DOHH2 (cell line): ENCODE results near the gene CFAP100.

Source experiments
- H3F3A ChIP-seq: fragments of 200-600 bp; sonication (generic), shearing (Covaris generic); 2 replicates; pipeline ENCODE4 v1.6.0; 2016; ENCODE audit warnings: antibody characterized with exemption, mild to moderate bottlenecking; ENCODE audit not compliant: control insufficient read depth, insufficient read depth
- H3K27ac ChIP-seq: fragments of 200-600 bp; sonication (generic); 2 replicates; pipeline ENCODE4 v1.5.1; 2014; ENCODE audit warnings: low read depth, mild to moderate bottlenecking, low read length, moderate library complexity
- H3K27me3 ChIP-seq: fragments of 200-600 bp; sonication (generic); 2 replicates; pipeline ENCODE4 v1.6.1; 2014; ENCODE audit warnings: mild to moderate bottlenecking, low read length, mixed read lengths; ENCODE audit not compliant: control insufficient read depth
- H3K36me3 ChIP-seq: fragments of 200-600 bp; sonication (generic); 2 replicates; pipeline ENCODE4 v1.6.1; 2014; ENCODE audit warnings: mild to moderate bottlenecking, low read length, moderate library complexity, mixed read lengths; ENCODE audit not compliant: control insufficient read depth
- H3K4me1 ChIP-seq: fragments of 200-600 bp; sonication (generic); 2 replicates; pipeline ENCODE4 v1.6.1; 2014; ENCODE audit warnings: mild to moderate bottlenecking, low read length, mixed read lengths; ENCODE audit not compliant: control insufficient read depth
- H3K4me2 ChIP-seq: fragments of 200-600 bp; sonication (generic); 2 replicates; pipeline ENCODE4 v1.6.0; 2014; ENCODE audit warnings: mild to moderate bottlenecking, low read length, moderate library complexity
- H3K4me3 ChIP-seq: fragments of 200-600 bp; sonication (generic); 2 replicates; pipeline ENCODE4 v1.5.1; 2014; ENCODE audit warnings: mild to moderate bottlenecking, low read length, mixed read lengths
- H3K79me2 ChIP-seq: fragments of 200-600 bp; sonication (generic); 2 replicates; pipeline ENCODE4 v1.6.1; 2014; ENCODE audit warnings: mild to moderate bottlenecking, low read length, mixed read lengths; ENCODE audit not compliant: control insufficient read depth
- H3K9me2 ChIP-seq: fragments of 200-600 bp; sonication (generic); replicated peaks from 2 replicates; pipeline ENCODE4 v1.6.1; 2014; ENCODE audit warnings: mild to moderate bottlenecking, low read length, mixed read lengths; ENCODE audit not compliant: control insufficient read depth
- H3K9me3 ChIP-seq: fragments of 200-600 bp; sonication (generic); 2 replicates; pipeline ENCODE4 v1.6.1; 2014; ENCODE audit warnings: antibody characterized with exemption, low read length, mixed read lengths; ENCODE audit not compliant: control insufficient read depth, insufficient read depth
- H4K20me1 ChIP-seq: fragments of 200-600 bp; sonication (generic); 2 replicates; pipeline ENCODE4 v1.6.0; 2014; ENCODE audit warnings: low read depth, mild to moderate bottlenecking, antibody characterized with exemption, low read length, moderate library complexity; ENCODE audit not compliant: control insufficient read depth, insufficient read depth
- CTCF ChIP-seq: fragments of 200-600 bp; sonication (generic); IDR thresholded peaks from one replicate; pipeline ENCODE4 v1.5.1; 2014; ENCODE audit warnings: antibody characterized with exemption, mild to moderate bottlenecking, low read depth, low read length; ENCODE audit not compliant: poor library complexity, severe bottlenecking
- EZH2phosphoT487 ChIP-seq: fragments of 200-600 bp; sonication (generic); IDR thresholded peaks from 2 replicates; pipeline ENCODE4 v1.6.1; 2017; ENCODE audit warnings: borderline replicate concordance, mild to moderate bottlenecking, antibody characterized with exemption, low read length, moderate library complexity, mixed read lengths

The CFAP100 gene

GRCh38 chr3:126423191-126424038 is 28.7 kb downstream of the CFAP100 start:
- Histone ChIP-seq H3K27me3 (no peaks in the 10 kb centered on the region), H3K27ac (no peak overlapping the region), H3K79me2 (no peaks in the 10 kb centered on the region), H3K4me2 (no peak overlapping the region), H3K9me2 (no peaks in the 10 kb centered on the region), H4K20me1 (no peaks in the 10 kb centered on the region), H3K4me1 (no peaks in the 10 kb centered on the region), H3K9me3 (peaks cover 12% of the 10 kb centered on the region), H3F3A (no peaks in the 10 kb centered on the region), H3K36me3 (no peaks in the 10 kb centered on the region), H3K4me3 (no peak overlapping the region)
- TF ChIP-seq EZH2phosphoT487 (no peak), CTCF (no peak)

- Histone ChIP-seq H3K9me3 (peaks cover 12% of the 10 kb centered on the region), H3K9me2 (no peaks in the 10 kb centered on the region), H3K36me3 (no peaks in the 10 kb centered on the region), H3K27me3 (no peaks in the 10 kb centered on the region), H4K20me1 (no peaks in the 10 kb centered on the region), H3K79me2 (no peaks in the 10 kb centered on the region), H3K4me1 (no peaks in the 10 kb centered on the region), H3F3A (no peaks in the 10 kb centered on the region), H3K27ac (no peak overlapping the region), H3K4me2 (no peak overlapping the region), H3K4me3 (no peak overlapping the region)
- no peak for TF ChIP-seq CTCF
- no peak for TF ChIP-seq EZH2phosphoT487
Observed at GRCh38 chr3:126424039-126424717, 29.5 kb downstream of the CFAP100 start.

- Histone ChIP-seq H3K4me1 (no peaks in the 10 kb centered on the region), H3K27me3 (no peaks in the 10 kb centered on the region), H3K36me3 (no peaks in the 10 kb centered on the region), H3K4me3 (no peak overlapping the region), H4K20me1 (no peaks in the 10 kb centered on the region), H3K4me2 (no peak overlapping the region), H3K9me3 (peaks cover 12% of the 10 kb centered on the region), H3F3A (no peaks in the 10 kb centered on the region), H3K79me2 (no peaks in the 10 kb centered on the region), H3K9me2 (no peaks in the 10 kb centered on the region), H3K27ac (no peak overlapping the region)
- no peak for TF ChIP-seq CTCF
- no peak for TF ChIP-seq EZH2phosphoT487
Observed at GRCh38 chr3:126424751-126425150, 30.0 kb downstream of the CFAP100 start.
